ENCODE data around the gene PCDHA3. TPM values are rescaled to one million over a fixed set of nuclear protein-coding genes. Genes with fewer than 3 reads are reported as not detected.
"Not testable (repeated sequence)": the region's sequence is repeated elsewhere in the genome, so short reads cannot be mapped to it uniquely, and the experiment has no call there.

Gene PCDHA3
- total RNA-seq, 4 donors from 2014 or later: 1.1 to 1.7 (median 1.3) TPM

GRCh38 chr5:140823475-140823874 lies 22.6 kb downstream of the PCDHA3 start:
- 44 to 64% methylated on average over 18 to 22 of the region's 38 CpGs for WGBS, 2 donors
- Histone ChIP-seq H3K27me3 (peaks cover 7% of the 10 kb centered on the region), H3K4me1 (no peaks in the 10 kb centered on the region), H3K27ac (no peak overlapping the region), H3K4me3 (replicated peaks in 1 of 3) (no peak overlapping the region), H3K36me3 (no peaks in the 10 kb centered on the region), H3K9me3 (no peaks in the 10 kb centered on the region)
- no peak for DNase-seq
- intact Hi-C loops (cut with DNase I): no loop called here
- TF ChIP-seq, protein P1, sequence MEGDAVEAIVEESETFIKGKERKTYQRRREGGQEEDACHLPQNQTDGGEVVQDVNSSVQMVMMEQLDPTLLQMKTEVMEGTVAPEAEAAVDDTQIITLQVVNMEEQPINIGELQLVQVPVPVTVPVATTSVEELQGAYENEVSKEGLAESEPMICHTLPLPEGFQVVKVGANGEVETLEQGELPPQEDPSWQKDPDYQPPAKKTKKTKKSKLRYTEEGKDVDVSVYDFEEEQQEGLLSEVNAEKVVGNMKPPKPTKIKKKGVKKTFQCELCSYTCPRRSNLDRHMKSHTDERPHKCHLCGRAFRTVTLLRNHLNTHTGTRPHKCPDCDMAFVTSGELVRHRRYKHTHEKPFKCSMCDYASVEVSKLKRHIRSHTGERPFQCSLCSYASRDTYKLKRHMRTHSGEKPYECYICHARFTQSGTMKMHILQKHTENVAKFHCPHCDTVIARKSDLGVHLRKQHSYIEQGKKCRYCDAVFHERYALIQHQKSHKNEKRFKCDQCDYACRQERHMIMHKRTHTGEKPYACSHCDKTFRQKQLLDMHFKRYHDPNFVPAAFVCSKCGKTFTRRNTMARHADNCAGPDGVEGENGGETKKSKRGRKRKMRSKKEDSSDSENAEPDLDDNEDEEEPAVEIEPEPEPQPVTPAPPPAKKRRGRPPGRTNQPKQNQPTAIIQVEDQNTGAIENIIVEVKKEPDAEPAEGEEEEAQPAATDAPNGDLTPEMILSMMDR (IDR thresholded peaks at IDR 0.05): no peak
- TF ChIP-seq POLR2A (IDR thresholded peaks at IDR 0.05): no peak

- Histone ChIP-seq H3K4me1 (no peaks in the 10 kb centered on the region), H3K36me3 (no peaks in the 10 kb centered on the region), H3K9me3 (no peaks in the 10 kb centered on the region), H3K27ac (no peak within 1 kb of the TSS), H3K27me3 (peaks cover 7% of the 10 kb centered on the region), H3K4me3 (replicated peaks in 1 of 3) (peak within 1 kb of the TSS in 1 of 3 donors; percentile 11)
- 14 to 17% methylated on average over 17 to 25 of the region's 27 CpGs for WGBS, 2 donors
- intact Hi-C loops (cut with DNase I): no loop called here
- DNase-seq: no peak
- no peak for TF ChIP-seq POLR2A (IDR thresholded peaks at IDR 0.05)
- TF ChIP-seq, protein P1 (IDR thresholded peaks at IDR 0.05): peak in 2 of 6 experiments; percentile 1 to 20
These were observed 27.0 kb downstream of the PCDHA3 start, which contains the start of gene PCDHA6 for GRCh38 chr5:140827704-140828361. Gene PCDHA6 (plus strand): TSS chr5:140827960. CDS start chr5:140828092, 132 bp downstream.

- TF ChIP-seq, protein P1 (IDR thresholded peaks at IDR 0.05): no peak
- TF ChIP-seq POLR2A (IDR thresholded peaks at IDR 0.05): no peak
- DNase-seq: no peak
- 14 to 18% methylated on average over 16 to 18 of the region's 18 CpGs for WGBS, 2 donors
- Histone ChIP-seq H3K27ac (no peak overlapping the region), H3K4me1 (no peaks in the 10 kb centered on the region), H3K27me3 (peaks cover 7% of the 10 kb centered on the region), H3K36me3 (no peaks in the 10 kb centered on the region), H3K4me3 (replicated peaks in 1 of 3) (peak overlapping the region in 1 of 3 donors; percentile 11), H3K9me3 (no peaks in the 10 kb centered on the region)
- intact Hi-C loops (cut with DNase I): no loop called here
These were observed 27.5 kb downstream of the PCDHA3 start for GRCh38 chr5:140828362-140828737.

GRCh38 chr5:140829511-140830501 lies 28.9 kb downstream of the PCDHA3 start:
- H3K27ac ChIP-seq; H3K9me3 ChIP-seq; H3K4me3 ChIP-seq (replicated peaks in 1 of 3); intact Hi-C loops (cut with DNase I); H3K36me3 ChIP-seq; H3K4me1 ChIP-seq; DNase-seq; H3K27me3 ChIP-seq: not testable (repeated sequence)
- WGBS, 2 donors: 30 to 44% methylated on average over 26 to 39 of the region's 106 CpGs

DNA sequence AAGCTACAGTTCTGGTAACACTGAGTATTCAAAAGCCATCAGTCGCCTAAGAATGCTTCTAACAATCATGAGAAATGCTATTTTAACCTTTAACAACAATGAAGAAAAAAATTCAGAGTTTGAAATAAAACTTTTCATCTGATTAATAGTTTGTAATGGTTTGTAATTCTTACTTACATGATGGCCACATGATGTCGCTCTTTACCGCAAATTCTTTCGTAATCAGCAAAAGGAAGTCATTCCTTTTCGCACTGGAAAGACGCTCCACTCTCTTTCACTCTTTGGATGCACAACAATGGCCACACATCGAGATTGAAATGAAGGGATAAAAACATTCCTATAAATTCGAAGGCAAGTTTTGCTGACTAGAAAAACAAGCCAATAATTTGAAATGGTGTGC lies 33.1 kb downstream of the PCDHA3 start, which contains the start of gene PCDHA7:
PCDHA7 (plus strand) TSS at position 277 of the 400 bp plus-strand sequence; CDS start at position 392, 115 bp downstream.
- Histone ChIP-seq H3K4me1 (no peaks in the 10 kb centered on the region), H3K27ac (no peak within 1 kb of the TSS), H3K36me3 (no peaks in the 10 kb centered on the region), H3K27me3 (no peaks in the 10 kb centered on the region), H3K4me3 (replicated peaks in 1 of 3) (no peak within 1 kb of the TSS), H3K9me3 (no peaks in the 10 kb centered on the region)
- 6 to 12% methylated on average over 8 of the region's 8 CpGs for WGBS, 2 donors
- TF ChIP-seq, protein P1 (IDR thresholded peaks at IDR 0.05): no peak
- no peak for TF ChIP-seq POLR2A (IDR thresholded peaks at IDR 0.05)
- DNase-seq: no peak
- intact Hi-C loops (cut with DNase I): no loop called here

- H3K4me1 ChIP-seq; H3K27ac ChIP-seq; DNase-seq; H3K9me3 ChIP-seq; H3K27me3 ChIP-seq; H3K36me3 ChIP-seq; intact Hi-C loops (cut with DNase I); H3K4me3 ChIP-seq (replicated peaks in 1 of 3): not testable (repeated sequence)
- WGBS, 2 donors: 16 to 19% methylated on average over 26 to 27 of the region's 38 CpGs
These were observed 33.7 kb downstream of the PCDHA3 start for GRCh38 chr5:140834439-140835008.

All from thyroid gland (tissue), 4 donors.